GM23248 (cell line): Measurements from ENCODE around the gene CHMP4A. TPM values are rescaled to one million over a fixed set of nuclear protein-coding genes. Genes with fewer than 3 reads are reported as not detected.

Source experiments
- DNase-seq: peaks from one replicate; pipeline ENCODE4 v3.0.0-alpha.2; 2015
- H2AFZ ChIP-seq: fragments of 200-600 bp; sonication (generic); 2 replicates; pipeline ENCODE4 v1.6.1; 2016; ENCODE audit warnings: antibody characterized with exemption
- H3F3A ChIP-seq: fragments of 200-600 bp; sonication (generic); 2 replicates; pipeline ENCODE4 v1.6.1; 2016; ENCODE audit warnings: mild to moderate bottlenecking, antibody characterized with exemption, mixed run types; ENCODE audit not compliant: insufficient read depth
- H3K27ac ChIP-seq: fragments of 200-600 bp; sonication (generic); 2 replicates; pipeline ENCODE4 v1.5.1; 2016; ENCODE audit warnings: mild to moderate bottlenecking
- H3K27me3 ChIP-seq: fragments of 200-600 bp; sonication (generic); replicated peaks from 2 replicates; pipeline ENCODE4 v1.6.1; 2016; ENCODE audit warnings: mild to moderate bottlenecking; ENCODE audit not compliant: insufficient read depth
- H3K36me3 ChIP-seq: fragments of 200-600 bp; sonication (generic); 2 replicates; pipeline ENCODE4 v1.6.1; 2016; ENCODE audit warnings: low read depth, mild to moderate bottlenecking
- H3K4me1 ChIP-seq: fragments of 200-600 bp; sonication (generic); 2 replicates; pipeline ENCODE4 v1.6.1; 2016; ENCODE audit warnings: mild to moderate bottlenecking; ENCODE audit not compliant: insufficient read depth
- H3K4me2 ChIP-seq: fragments of 200-600 bp; sonication (generic); one replicate; pipeline ENCODE4 v1.6.1; 2016; ENCODE audit warnings: mild to moderate bottlenecking; ENCODE audit not compliant: unreplicated experiment
- H3K4me3 ChIP-seq: fragments of 200-600 bp; sonication (generic); 2 replicates; pipeline ENCODE4 v1.5.1; 2016; ENCODE audit warnings: mild to moderate bottlenecking
- H3K79me2 ChIP-seq: fragments of 200-600 bp; sonication (generic); 2 replicates; pipeline ENCODE4 v1.6.1; 2016; ENCODE audit warnings: mild to moderate bottlenecking; ENCODE audit not compliant: insufficient read depth
- H3K9ac ChIP-seq: fragments of 200-600 bp; sonication (generic); 2 replicates; pipeline ENCODE4 v1.6.1; 2016; ENCODE audit warnings: mild to moderate bottlenecking
- H3K9me2 ChIP-seq: fragments of 200-600 bp; sonication (generic); 2 replicates; pipeline ENCODE4 v1.6.1; 2016; ENCODE audit warnings: mixed run types, mild to moderate bottlenecking, moderate library complexity; ENCODE audit not compliant: insufficient read depth
- H3K9me3 ChIP-seq: fragments of 200-600 bp; sonication (generic); one replicate; pipeline ENCODE4 v1.6.1; 2017; ENCODE audit warnings: low read depth
- H4K20me1 ChIP-seq: fragments of 200-600 bp; sonication (generic); 2 replicates; pipeline ENCODE4 v1.6.0; 2016; ENCODE audit not compliant: insufficient read depth
- EZH2 ChIP-seq: fragments of 200-600 bp; sonication (generic); IDR thresholded peaks from 2 replicates; pipeline ENCODE4 v1.6.1; 2018; ENCODE audit warnings: antibody characterized with exemption, mild to moderate bottlenecking; ENCODE audit not compliant: insufficient read depth, poor library complexity, severe bottlenecking
- EZH2phosphoT487 ChIP-seq: fragments of 200-600 bp; sonication (generic); IDR thresholded peaks from 2 replicates; pipeline ENCODE4 v1.6.1; 2018; ENCODE audit warnings: antibody characterized with exemption, moderate library complexity, mild to moderate bottlenecking, low read depth; ENCODE audit not compliant: insufficient read depth
- WGBS, 2 experiments: methylation state at CpG; one replicate each; pipeline ENCODE4 v1.1.6; 2015 to 2017; ENCODE audit warnings: low lambda C conversion rate in 2 of 2, low coverage in 1 of 2; ENCODE audit errors: missing lambda C conversion rate in 2 of 2; 5-methylcytosine and 5-hydroxymethylcytosine counted together
- in situ Hi-C: fragments of 300-500 bp; cut with MboI; formaldehyde crosslinking; loops from 2 replicates; pipeline ENCODE4 v1.15.0; 2020
- polyA plus RNA-seq: library from polyadenylated mRNA; unstranded; fragments of >200 nt; fragmentation: Nextera tagmentation; extraction: Ambion mirVana; gene quantifications from 2 replicates; pipeline ENCODE4 v1.2.1, GENCODE V29; 2016
- total RNA-seq: library from RNA; depleted of rRNA; stranded (reverse); fragments of >200 nt; shearing (Covaris generic); gene quantifications from 2 replicates; pipeline ENCODE4 v1.2.3, GENCODE V29; 2014

The CHMP4A gene
- total and polyA plus RNA-seq, 2 experiments from 2014 or later: 32.1 to 81.6 TPM

DNA sequence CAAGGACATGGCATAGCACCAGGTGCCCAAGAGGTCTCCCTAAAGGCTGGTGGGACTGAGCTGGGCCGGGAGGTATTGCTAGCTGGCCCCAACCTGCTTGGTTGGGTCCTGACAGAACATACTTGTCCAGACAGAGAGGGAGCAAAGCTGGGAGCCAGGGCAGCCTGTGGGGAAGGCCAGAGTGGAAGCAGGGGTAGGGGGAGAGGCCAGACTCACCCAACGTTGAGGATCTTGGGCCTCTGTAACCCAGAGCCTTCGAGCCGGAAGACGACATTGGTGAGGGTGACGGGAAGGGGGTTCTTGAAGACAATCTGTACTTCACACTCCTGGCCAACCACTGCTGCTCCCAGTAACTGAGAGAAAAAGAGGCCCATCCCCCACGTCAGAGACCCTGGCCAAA lies 40.6 kb upstream of the CHMP4A start:
- no peaks in the 10 kb centered on the region for H3K9me3 ChIP-seq
- H3F3A ChIP-seq: peaks cover 16% of the 10 kb centered on the region; the same call in 1 of the 2 replicates
- DNase-seq: no peak
- no peaks in the 10 kb centered on the region for H4K20me1 ChIP-seq
- H3K9ac ChIP-seq: no peak overlapping the region
- no peak overlapping the region for H3K27ac ChIP-seq
- 69 to 77% methylated on average over 7 of the region's 7 CpGs for WGBS, 2 experiments
- in situ Hi-C loops: no loop called here
- H3K36me3 ChIP-seq: no peaks in the 10 kb centered on the region
- peaks cover 11% of the 10 kb centered on the region for H3K4me1 ChIP-seq
- no peaks in the 10 kb centered on the region for H3K9me2 ChIP-seq
- H3K27me3 ChIP-seq: no peaks in the 10 kb centered on the region
- no peak overlapping the region for H2AFZ ChIP-seq
- no peak overlapping the region for H3K4me3 ChIP-seq
- H3K4me2 ChIP-seq: no peak overlapping the region
- no peak for TF ChIP-seq EZH2
- no peak for TF ChIP-seq EZH2phosphoT487
- H3K79me2 ChIP-seq: no peaks in the 10 kb centered on the region

DNA sequence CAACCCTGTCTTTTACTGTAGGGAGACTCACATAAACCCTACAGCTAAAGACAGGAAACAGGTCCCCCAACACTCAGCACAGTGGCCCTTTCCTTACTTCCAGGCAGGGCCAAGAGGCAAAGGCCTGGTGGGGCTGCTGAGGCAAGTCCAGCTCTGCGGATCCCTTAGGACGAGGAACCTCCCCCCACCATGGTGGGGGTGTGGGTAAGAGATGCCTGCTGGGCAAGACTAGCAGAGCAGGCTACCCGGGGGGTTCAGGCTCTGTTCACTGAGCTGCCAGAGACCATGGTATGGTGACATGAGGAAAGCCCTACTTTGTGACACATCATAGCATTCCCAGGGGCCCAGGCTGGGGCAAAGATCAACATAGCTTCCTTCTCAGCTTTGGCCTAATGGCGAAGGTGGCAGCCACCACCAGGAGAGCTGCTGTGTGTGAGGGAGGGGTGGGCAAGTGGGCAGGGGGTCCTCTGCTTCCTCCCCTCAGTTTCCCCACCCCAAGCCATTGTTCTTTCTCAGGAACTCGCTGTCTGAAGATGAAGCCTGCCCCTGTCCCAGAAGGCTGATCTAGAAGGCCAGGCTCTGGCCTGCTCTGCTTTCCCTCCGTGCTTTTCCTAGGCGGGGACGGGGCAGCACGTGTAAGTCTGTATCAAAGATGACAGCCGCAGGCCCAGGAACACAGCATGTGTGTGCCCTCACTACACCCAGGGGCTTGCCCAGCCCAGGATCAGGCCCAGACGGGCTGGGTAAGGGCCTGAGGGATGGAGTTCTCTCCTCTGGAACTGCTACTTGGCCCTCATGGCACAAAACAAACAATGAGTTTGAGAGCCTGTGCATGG lies 39.2 kb upstream of the CHMP4A start:
- Histone ChIP-seq H3K27me3 (no peaks in the 10 kb centered on the region), H3K9ac (no peak overlapping the region), H3K27ac (no peak overlapping the region), H3K36me3 (no peaks in the 10 kb centered on the region), H3K9me2 (no peaks in the 10 kb centered on the region), H4K20me1 (no peaks in the 10 kb centered on the region), H3K9me3 (no peaks in the 10 kb centered on the region), H3F3A (peaks cover 16% of the 10 kb centered on the region; the same call in 1 of the 2 replicates), H3K4me2 (no peak overlapping the region), H2AFZ (no peak overlapping the region), H3K4me3 (no peak overlapping the region), H3K79me2 (no peaks in the 10 kb centered on the region), H3K4me1 (peaks cover 10% of the 10 kb centered on the region)
- in situ Hi-C loops: no loop called here
- DNase-seq: no peak
- 89 to 98% methylated on average over 11 of the region's 11 CpGs for WGBS, 2 experiments
- TF ChIP-seq EZH2phosphoT487 (no peak), EZH2 (no peak)

DNA sequence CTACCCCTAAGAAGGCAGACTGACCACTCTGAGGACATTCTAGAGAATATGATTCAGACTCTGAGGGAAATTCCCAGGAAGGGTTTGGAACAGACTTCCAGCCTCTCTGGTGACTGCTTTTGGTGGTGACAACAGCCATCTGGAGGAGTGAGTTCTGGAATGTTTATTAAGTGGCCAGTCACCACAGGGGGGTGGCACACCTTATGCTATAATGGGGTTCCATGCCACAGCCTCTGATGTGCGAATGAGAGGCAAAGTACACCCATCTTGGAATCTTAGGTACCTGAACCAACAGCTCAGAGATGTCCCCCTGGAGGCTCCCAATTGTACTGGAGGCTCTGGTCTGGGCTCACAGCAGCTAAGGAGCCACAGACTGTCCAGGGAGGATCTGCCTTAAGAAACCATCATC lies 38.6 kb upstream of the CHMP4A start:
- no peaks in the 10 kb centered on the region for H3K36me3 ChIP-seq
- no peak overlapping the region for H3K9ac ChIP-seq
- DNase-seq: peak; percentile 58
- TF ChIP-seq EZH2phosphoT487 (no peak), EZH2 (no peak)
- no peaks in the 10 kb centered on the region for H3K9me3 ChIP-seq
- H3K4me3 ChIP-seq: no peak overlapping the region
- H3K27ac ChIP-seq: no peak overlapping the region
- in situ Hi-C loops: no loop called here
- H4K20me1 ChIP-seq: no peaks in the 10 kb centered on the region
- H3K27me3 ChIP-seq: no peaks in the 10 kb centered on the region
- peaks cover 16% of the 10 kb centered on the region; the same call in 1 of the 2 replicates for H3F3A ChIP-seq
- H3K4me1 ChIP-seq: peaks cover 10% of the 10 kb centered on the region
- no peaks in the 10 kb centered on the region for H3K9me2 ChIP-seq
- H2AFZ ChIP-seq: no peak overlapping the region
- 89 to 100% methylated on average over 1 of the region's 1 CpG for WGBS, 2 experiments
- peak overlapping the region; percentile 28 for H3K4me2 ChIP-seq
- H3K79me2 ChIP-seq: no peaks in the 10 kb centered on the region

DNA sequence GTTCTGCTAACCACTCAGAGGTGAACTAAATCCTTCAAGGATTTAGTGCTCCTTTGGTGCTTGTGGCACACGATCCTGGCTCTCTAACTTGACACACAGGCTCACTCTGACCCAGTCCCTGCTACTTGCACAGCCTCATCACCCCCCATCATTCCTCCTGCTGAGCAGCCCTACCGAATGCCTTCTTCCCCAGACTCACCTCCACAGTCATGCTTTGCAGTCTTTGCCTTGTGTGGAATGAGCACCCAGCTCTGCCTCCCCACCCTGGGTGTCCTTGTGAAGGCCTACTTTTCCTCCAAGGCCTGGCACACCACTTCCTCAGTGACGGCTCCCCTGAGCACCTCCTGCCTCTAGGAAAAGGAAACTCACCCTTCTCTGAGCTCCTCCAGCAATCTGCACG lies 37.1 kb upstream of the CHMP4A start:
- H3K9me3 ChIP-seq: no peaks in the 10 kb centered on the region
- H3K4me2 ChIP-seq: no peak overlapping the region
- no peaks in the 10 kb centered on the region for H3K9me2 ChIP-seq
- no peak for DNase-seq
- H3K4me1 ChIP-seq: peaks cover 10% of the 10 kb centered on the region
- no peak overlapping the region for H3K9ac ChIP-seq
- H3K79me2 ChIP-seq: no peaks in the 10 kb centered on the region
- H3F3A ChIP-seq: peaks cover 16% of the 10 kb centered on the region; the same call in 1 of the 2 replicates
- H3K27me3 ChIP-seq: no peaks in the 10 kb centered on the region
- TF ChIP-seq EZH2phosphoT487 (no peak), EZH2 (no peak)
- 66 to 72% methylated on average over 4 of the region's 4 CpGs for WGBS, 2 experiments
- no peaks in the 10 kb centered on the region for H4K20me1 ChIP-seq
- in situ Hi-C loops: no loop called here
- no peak overlapping the region for H3K4me3 ChIP-seq
- H3K27ac ChIP-seq: no peak overlapping the region
- H2AFZ ChIP-seq: no peak overlapping the region
- no peaks in the 10 kb centered on the region for H3K36me3 ChIP-seq
